ENCODE results near the gene MAN2C1.

GRCh38 chr15:75338661-75339240 is 29.7 kb downstream of the MAN2C1 start:
- TF ChIP-seq, protein P1, sequence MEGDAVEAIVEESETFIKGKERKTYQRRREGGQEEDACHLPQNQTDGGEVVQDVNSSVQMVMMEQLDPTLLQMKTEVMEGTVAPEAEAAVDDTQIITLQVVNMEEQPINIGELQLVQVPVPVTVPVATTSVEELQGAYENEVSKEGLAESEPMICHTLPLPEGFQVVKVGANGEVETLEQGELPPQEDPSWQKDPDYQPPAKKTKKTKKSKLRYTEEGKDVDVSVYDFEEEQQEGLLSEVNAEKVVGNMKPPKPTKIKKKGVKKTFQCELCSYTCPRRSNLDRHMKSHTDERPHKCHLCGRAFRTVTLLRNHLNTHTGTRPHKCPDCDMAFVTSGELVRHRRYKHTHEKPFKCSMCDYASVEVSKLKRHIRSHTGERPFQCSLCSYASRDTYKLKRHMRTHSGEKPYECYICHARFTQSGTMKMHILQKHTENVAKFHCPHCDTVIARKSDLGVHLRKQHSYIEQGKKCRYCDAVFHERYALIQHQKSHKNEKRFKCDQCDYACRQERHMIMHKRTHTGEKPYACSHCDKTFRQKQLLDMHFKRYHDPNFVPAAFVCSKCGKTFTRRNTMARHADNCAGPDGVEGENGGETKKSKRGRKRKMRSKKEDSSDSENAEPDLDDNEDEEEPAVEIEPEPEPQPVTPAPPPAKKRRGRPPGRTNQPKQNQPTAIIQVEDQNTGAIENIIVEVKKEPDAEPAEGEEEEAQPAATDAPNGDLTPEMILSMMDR (IDR thresholded peaks at IDR 0.05), result no peak
- TF ChIP-seq POLR2A (IDR thresholded peaks at IDR 0.05), result no peak
